ENCODE measurements around the gene ZBTB16.

- peak; percentile 88 for TF ChIP-seq CTCF (IDR thresholded peaks at IDR 0.05; ENCODE audit: low read depth, low read length)
- TF ChIP-seq POLR2A (IDR thresholded peaks at IDR 0.05; ENCODE audit: extremely low read depth, insufficient read length): no peak
- TF ChIP-seq MAX (IDR thresholded peaks at IDR 0.05; ENCODE audit: low read depth, low read length): no peak
Measured at GRCh38 chr11:114036147-114036811, 23.2 kb upstream of the ZBTB16 start.

Data from NB4 (cell line).